Smooth muscle cell (in vitro differentiated cells): Measurements from ENCODE around the gene IFT80. TPM values are rescaled to one million over a fixed set of nuclear protein-coding genes. Genes with fewer than 3 reads are reported as not detected.

Experiments used
- DNase-seq: peaks from one replicate; lab custom pipeline; 2025; ENCODE audit not compliant: unreplicated experiment; lab: John Stamatoyannopoulos, UW
- H2AFZ ChIP-seq: fragments of 200-600 bp; sonication (generic); 2 replicates; pipeline ENCODE4 v1.6.0; 2016; ENCODE audit warnings: antibody characterized with exemption, low read depth, mild to moderate bottlenecking
- H3F3A ChIP-seq: fragments of 200-600 bp; sonication (generic); 2 replicates; pipeline ENCODE4 v1.6.0; 2017; ENCODE audit warnings: antibody characterized with exemption, low read depth
- H3K27ac ChIP-seq: fragments of 200-600 bp; sonication (generic); 2 replicates; pipeline ENCODE4 v1.5.1; 2016; ENCODE audit warnings: low read depth, mild to moderate bottlenecking
- H3K27me3 ChIP-seq: fragments of 200-600 bp; sonication (generic); 2 replicates; pipeline ENCODE4 v1.6.1; 2016; ENCODE audit warnings: low read depth, mild to moderate bottlenecking
- H3K36me3 ChIP-seq: fragments of 200-600 bp; sonication (generic); 2 replicates; pipeline ENCODE4 v1.5.1; 2016; ENCODE audit warnings: low read depth
- H3K4me1 ChIP-seq: fragments of 200-600 bp; sonication (generic); 2 replicates; pipeline ENCODE4 v1.5.1; 2016; ENCODE audit warnings: low read depth
- H3K4me2 ChIP-seq: fragments of 200-600 bp; sonication (generic); 2 replicates; pipeline ENCODE4 v1.6.0; 2016; ENCODE audit warnings: mild to moderate bottlenecking
- H3K4me3 ChIP-seq: fragments of 200-600 bp; sonication (generic); 2 replicates; pipeline ENCODE4 v1.5.1; 2016; ENCODE audit warnings: mild to moderate bottlenecking
- H3K79me2 ChIP-seq: fragments of 200-600 bp; sonication (generic); 2 replicates; pipeline ENCODE4 v1.6.0; 2016; ENCODE audit warnings: low read depth, mild to moderate bottlenecking
- H3K9ac ChIP-seq: fragments of 200-600 bp; sonication (generic); 2 replicates; pipeline ENCODE4 v1.6.0; 2016; ENCODE audit warnings: low read depth
- H3K9me3 ChIP-seq: fragments of 200-600 bp; sonication (generic); replicated peaks from 2 replicates; pipeline ENCODE4 v1.5.1; 2016; ENCODE audit warnings: low read depth
- H4K20me1 ChIP-seq: fragments of 200-600 bp; sonication (generic); 2 replicates; pipeline ENCODE4 v1.6.0; 2016; ENCODE audit warnings: low read depth
- WGBS: methylation state at CpG from one replicate; pipeline ENCODE4 v1.1.7; 2016; ENCODE audit warnings: low lambda C conversion rate; 5-methylcytosine and 5-hydroxymethylcytosine counted together
- polyA plus RNA-seq: library from polyadenylated mRNA; unstranded; fragments of >200 nt; fragmentation: Nextera tagmentation; extraction: Ambion mirVana; gene quantifications from 2 replicates; pipeline ENCODE4 v1.2.1, GENCODE V29; 2016
- total RNA-seq: library from RNA; depleted of rRNA; stranded (reverse); fragments of >200 nt; gene quantifications from 2 replicates; pipeline ENCODE4 v1.2.3, GENCODE V29; 2014
- TF ChIP-seq, protein P1 (sequence below): fragments of 200-600 bp; sonication (generic); IDR thresholded peaks from 2 replicates; pipeline ENCODE4 v1.5.1; 2017; ENCODE audit warnings: borderline replicate concordance, mild to moderate bottlenecking, antibody characterized with exemption; ENCODE audit not compliant: insufficient read depth, poor library complexity, severe bottlenecking

The IFT80 gene
- total and polyA plus RNA-seq, 2 experiments from 2014 or later, result 8.3 to 61.5 TPM

DNA sequence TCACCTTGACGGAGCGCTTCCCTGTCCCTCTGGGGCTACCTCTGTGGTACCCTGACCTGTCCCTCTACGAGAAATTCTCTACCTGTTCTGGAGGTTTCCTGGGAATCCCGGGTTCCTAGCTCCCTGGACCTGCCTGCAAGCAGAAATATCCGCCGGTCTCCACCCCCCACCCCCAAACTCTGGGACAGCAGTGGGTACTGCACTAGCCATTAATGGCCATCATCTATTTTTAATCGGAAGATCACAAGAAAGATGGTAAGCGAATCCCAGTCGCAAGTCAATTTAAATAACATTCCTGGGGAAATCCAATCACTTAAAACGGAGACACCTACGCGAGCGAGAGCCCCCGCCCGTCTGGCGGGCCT is 174.2 kb downstream of the IFT80 start:
- Histone ChIP-seq H3K4me1 (peaks cover 8% of the 10 kb centered on the region), H4K20me1 (no peaks in the 10 kb centered on the region), H3F3A (no peaks in the 10 kb centered on the region), H3K36me3 (no peaks in the 10 kb centered on the region), H3K9ac (peak overlapping the region; percentile 31), H3K9me3 (no peaks in the 10 kb centered on the region), H3K79me2 (peaks cover 14% of the 10 kb centered on the region), H3K27ac (no peak overlapping the region), H3K4me3 (peak overlapping the region; percentile 74), H2AFZ (peak overlapping the region; percentile 91), H3K27me3 (peaks cover 50% of the 10 kb centered on the region), H3K4me2 (peak overlapping the region; percentile 96)
- TF ChIP-seq, protein P1, sequence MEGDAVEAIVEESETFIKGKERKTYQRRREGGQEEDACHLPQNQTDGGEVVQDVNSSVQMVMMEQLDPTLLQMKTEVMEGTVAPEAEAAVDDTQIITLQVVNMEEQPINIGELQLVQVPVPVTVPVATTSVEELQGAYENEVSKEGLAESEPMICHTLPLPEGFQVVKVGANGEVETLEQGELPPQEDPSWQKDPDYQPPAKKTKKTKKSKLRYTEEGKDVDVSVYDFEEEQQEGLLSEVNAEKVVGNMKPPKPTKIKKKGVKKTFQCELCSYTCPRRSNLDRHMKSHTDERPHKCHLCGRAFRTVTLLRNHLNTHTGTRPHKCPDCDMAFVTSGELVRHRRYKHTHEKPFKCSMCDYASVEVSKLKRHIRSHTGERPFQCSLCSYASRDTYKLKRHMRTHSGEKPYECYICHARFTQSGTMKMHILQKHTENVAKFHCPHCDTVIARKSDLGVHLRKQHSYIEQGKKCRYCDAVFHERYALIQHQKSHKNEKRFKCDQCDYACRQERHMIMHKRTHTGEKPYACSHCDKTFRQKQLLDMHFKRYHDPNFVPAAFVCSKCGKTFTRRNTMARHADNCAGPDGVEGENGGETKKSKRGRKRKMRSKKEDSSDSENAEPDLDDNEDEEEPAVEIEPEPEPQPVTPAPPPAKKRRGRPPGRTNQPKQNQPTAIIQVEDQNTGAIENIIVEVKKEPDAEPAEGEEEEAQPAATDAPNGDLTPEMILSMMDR, result no peak
- WGBS, result 3% methylated on average over 16 of the region's 16 CpGs
- DNase-seq, result no peak

DNA sequence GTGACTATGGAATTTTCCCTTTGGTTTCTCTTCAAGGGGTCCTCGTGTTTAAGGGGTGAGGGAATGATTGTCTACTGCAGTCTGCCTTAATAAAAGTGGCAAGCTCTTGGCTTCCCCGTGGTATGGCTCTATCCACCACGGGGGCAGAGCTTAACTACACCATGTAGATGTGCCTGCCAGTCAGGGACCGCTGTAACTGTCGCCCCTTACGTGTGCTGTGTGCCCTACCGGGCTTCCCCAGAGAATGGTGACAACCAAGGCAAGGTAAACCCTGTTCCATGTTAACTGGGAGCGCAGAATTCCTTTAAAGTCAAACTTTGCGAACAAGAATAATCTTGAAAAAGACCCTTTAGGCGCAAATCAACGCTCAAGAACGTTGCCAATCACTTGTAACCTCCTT is 174.8 kb downstream of the IFT80 start:
- Histone ChIP-seq H3K4me2 (peak overlapping the region; percentile 96), H3K4me3 (peak overlapping the region; percentile 74), H3K27me3 (peaks cover 50% of the 10 kb centered on the region), H3K36me3 (no peaks in the 10 kb centered on the region), H3K9ac (no peak overlapping the region), H3K4me1 (peaks cover 8% of the 10 kb centered on the region), H3F3A (no peaks in the 10 kb centered on the region), H3K9me3 (no peaks in the 10 kb centered on the region), H3K27ac (no peak overlapping the region), H3K79me2 (peaks cover 14% of the 10 kb centered on the region), H4K20me1 (no peaks in the 10 kb centered on the region), H2AFZ (no peak overlapping the region)
- TF ChIP-seq, protein P1, result no peak
- 18% methylated on average over 12 of the region's 12 CpGs for WGBS
- no peak for DNase-seq

DNA sequence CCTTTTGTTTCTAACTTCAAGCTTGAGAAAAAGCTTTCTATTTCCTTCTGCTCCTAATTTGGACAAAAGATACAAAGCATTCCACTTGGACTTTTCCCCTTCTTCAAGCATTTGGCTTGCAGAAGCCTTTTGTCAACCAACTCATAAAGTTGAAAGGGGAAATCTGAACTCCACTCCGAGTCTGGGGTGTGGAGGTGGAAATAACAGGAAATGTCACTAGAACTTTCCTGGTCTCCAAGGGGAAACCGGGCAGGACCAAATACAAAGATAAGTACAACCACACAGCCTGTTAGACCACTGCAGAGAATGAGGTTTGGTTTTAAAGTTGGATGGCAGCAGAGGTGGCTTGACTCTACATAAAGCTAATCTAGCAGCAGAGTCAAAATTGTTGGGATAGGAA is 178.0 kb downstream of the IFT80 start:
- H3K36me3 ChIP-seq, result no peaks in the 10 kb centered on the region
- no peaks in the 10 kb centered on the region for H3K9me3 ChIP-seq
- TF ChIP-seq, protein P1, result no peak
- H3F3A ChIP-seq, result no peaks in the 10 kb centered on the region
- DNase-seq, result no peak
- 56% methylated on average over 2 of the region's 2 CpGs for WGBS
- H3K27me3 ChIP-seq, result peaks cover 20% of the 10 kb centered on the region
- H3K27ac ChIP-seq, result no peak overlapping the region
- peaks cover 6% of the 10 kb centered on the region for H3K4me1 ChIP-seq
- no peak overlapping the region for H2AFZ ChIP-seq
- no peak overlapping the region for H3K4me2 ChIP-seq
- H3K4me3 ChIP-seq, result no peak overlapping the region
- no peaks in the 10 kb centered on the region for H3K79me2 ChIP-seq
- no peak overlapping the region for H3K9ac ChIP-seq
- H4K20me1 ChIP-seq, result no peaks in the 10 kb centered on the region

DNA sequence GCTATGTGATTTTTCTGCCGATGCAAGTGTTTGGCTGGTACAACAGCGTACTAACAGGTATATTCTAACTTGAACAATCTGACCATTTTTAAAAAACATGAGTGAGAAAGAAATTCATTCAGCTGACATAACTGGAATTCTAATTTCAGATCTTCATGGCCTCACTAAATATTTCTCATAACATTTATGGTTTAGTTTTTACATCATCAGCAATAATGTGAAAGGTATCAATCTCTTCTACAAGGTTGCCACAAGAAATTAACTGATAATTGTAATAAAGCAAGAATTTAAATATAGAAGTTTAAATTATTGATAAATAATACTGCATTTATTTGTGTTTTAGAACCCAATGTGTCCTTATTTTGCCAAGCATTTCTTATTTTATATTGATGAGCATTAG is 179.0 kb downstream of the IFT80 start:
- H4K20me1 ChIP-seq, result no peaks in the 10 kb centered on the region
- H3K79me2 ChIP-seq, result no peaks in the 10 kb centered on the region
- DNase-seq, result no peak
- no peaks in the 10 kb centered on the region for H3K9me3 ChIP-seq
- H3K27ac ChIP-seq, result no peak overlapping the region
- H3K27me3 ChIP-seq, result peaks cover 13% of the 10 kb centered on the region
- no peak overlapping the region for H2AFZ ChIP-seq
- no peak overlapping the region for H3K4me2 ChIP-seq
- H3F3A ChIP-seq, result no peaks in the 10 kb centered on the region
- TF ChIP-seq, protein P1, result no peak
- H3K4me3 ChIP-seq, result no peak overlapping the region
- no peaks in the 10 kb centered on the region for H3K36me3 ChIP-seq
- H3K4me1 ChIP-seq, result peaks cover 6% of the 10 kb centered on the region
- WGBS, result 95% methylated on average over 2 of the region's 2 CpGs
- no peak overlapping the region for H3K9ac ChIP-seq
